Uterus (tissue), 4 donors: ENCODE data around the gene AUP1. TPM values are rescaled to one million over a fixed set of nuclear protein-coding genes. Genes with fewer than 3 reads are reported as not detected.

Experiments used
- DNase-seq, 2 donors: peaks; one replicate each; pipeline ENCODE4 v3.0.0-alpha.2; 2019 to 2020
- H3K27ac ChIP-seq, 2 donors: fragments of 200-600 bp; sonication (generic); 1 replicate in 1 of 2; 2 replicates in 1 of 2; pipeline ENCODE4 v1.5.1; 2016 to 2018
- H3K27me3 ChIP-seq, 2 donors: fragments of 200-600 bp; sonication (generic); one replicate each; pipeline ENCODE4 v1.5.1; 2018 to 2019; ENCODE audit warnings: control low read depth in 1 of 2
- H3K36me3 ChIP-seq, 2 donors: fragments of 200-600 bp; sonication (generic); one replicate each; pipeline ENCODE4 v1.5.1; 2019; ENCODE audit warnings: control low read depth in 1 of 2
- H3K4me1 ChIP-seq, 2 donors: fragments of 200-600 bp; sonication (generic); one replicate each; pipeline ENCODE4 v1.5.1; 2018 to 2019; ENCODE audit warnings: control low read depth in 1 of 2
- H3K4me3 ChIP-seq, 2 donors: fragments of 200-600 bp; sonication (generic); 1 replicate in 1 of 2; 2 replicates in 1 of 2; pipeline ENCODE4 v1.5.1; 2018 to 2019; ENCODE audit warnings: mild to moderate bottlenecking in 1 of 2
- H3K9me3 ChIP-seq, 2 donors: fragments of 200-600 bp; sonication (generic); one replicate each; pipeline ENCODE4 v1.5.1; 2019; ENCODE audit warnings: control low read depth in 1 of 2
- CTCF ChIP-seq, 4 experiments: fragments of 200-600 bp in 2 of 4; fragments of 450-650 bp in 2 of 4; sonication (generic) in 2 of 4; IDR thresholded peaks; one replicate each; pipeline ENCODE4 v1.5.1; 2016 to 2019; ENCODE audit warnings: antibody characterized with exemption in 4 of 4, mild to moderate bottlenecking in 2 of 4, moderate library complexity in 1 of 4
- POLR2A ChIP-seq, 2 donors: fragments of 450-650 bp; IDR thresholded peaks; one replicate each; pipeline ENCODE4 v1.6.1; 2016; ENCODE audit warnings: antibody characterized with exemption in 2 of 2, mild to moderate bottlenecking in 1 of 2, moderate library complexity in 1 of 2
- intact Hi-C: fragments of 100-400 bp; cut with DNase I; formaldehyde crosslinking; loops from one replicate; pipeline ENCODE4 v1.15.1; 2023; ENCODE audit warnings: low total_unique reads
- total RNA-seq, 4 donors: library from RNA; depleted of rRNA in 3 of 4; stranded (reverse); fragments of >200 nt in 3 of 4; gene quantifications; one replicate each; pipeline versions ENCODE4 v1.1.0 to v1.2.4, GENCODE V29; 2014 to 2023
- donor health status: DM: yes; HTN: yes; CAD: no.

The AUP1 gene
- total RNA-seq, 4 donors from 2014 or later: 62.8 to 87.0 (median 70.7) TPM

DNA sequence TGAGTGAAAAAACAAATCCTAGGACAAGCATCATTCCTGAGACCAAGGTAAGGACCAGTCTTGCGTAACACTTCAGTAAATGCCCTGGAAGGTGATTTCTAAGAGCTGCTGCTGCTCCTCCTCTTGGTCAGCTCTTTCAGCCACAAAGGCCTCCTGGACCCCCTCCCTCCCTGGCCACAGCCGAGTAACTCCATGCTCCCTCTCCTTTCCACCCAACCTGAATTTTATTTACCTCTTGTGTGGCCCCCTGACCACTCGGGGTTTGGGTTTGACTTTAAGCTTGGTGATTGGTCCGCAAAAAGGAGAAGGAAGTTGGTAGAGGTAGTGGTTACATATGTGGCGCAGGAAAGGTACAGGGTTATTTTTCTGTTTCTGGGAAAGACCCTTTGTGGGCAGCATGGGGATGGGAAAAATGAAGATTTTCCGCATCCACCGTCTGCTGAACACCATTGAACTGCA is 9.4 kb upstream of the AUP1 start:
- no peak overlapping the region for H3K27ac ChIP-seq
- intact Hi-C loops: no loop called here
- no peaks in the 10 kb centered on the region for H3K36me3 ChIP-seq
- no peak for TF ChIP-seq POLR2A (IDR thresholded peaks at IDR 0.05)
- TF ChIP-seq CTCF (IDR thresholded peaks at IDR 0.05): no peak
- H3K4me1 ChIP-seq: no peaks in the 10 kb centered on the region
- no peak overlapping the region for H3K4me3 ChIP-seq
- H3K27me3 ChIP-seq: no peaks in the 10 kb centered on the region
- no peaks in the 10 kb centered on the region for H3K9me3 ChIP-seq
- no peak for DNase-seq

GRCh38 chr2:74537140-74537539 is 7.6 kb upstream of the AUP1 start:
- no peaks in the 10 kb centered on the region for H3K9me3 ChIP-seq
- TF ChIP-seq POLR2A (IDR thresholded peaks at IDR 0.05): no peak
- no peak for TF ChIP-seq CTCF (IDR thresholded peaks at IDR 0.05)
- H3K27me3 ChIP-seq: no peaks in the 10 kb centered on the region
- intact Hi-C loops: no loop called here
- H3K4me3 ChIP-seq: no peak overlapping the region
- DNase-seq: no peak
- H3K36me3 ChIP-seq: no peaks in the 10 kb centered on the region
- H3K27ac ChIP-seq: no peak overlapping the region
- no peaks in the 10 kb centered on the region for H3K4me1 ChIP-seq

GRCh38 chr2:74536166-74536950 is 6.9 kb upstream of the AUP1 start:
- no peak overlapping the region for H3K4me3 ChIP-seq
- no peaks in the 10 kb centered on the region for H3K36me3 ChIP-seq
- no peaks in the 10 kb centered on the region for H3K9me3 ChIP-seq
- no peaks in the 10 kb centered on the region for H3K27me3 ChIP-seq
- no peak for DNase-seq
- no peak for TF ChIP-seq POLR2A (IDR thresholded peaks at IDR 0.05)
- no peak for TF ChIP-seq CTCF (IDR thresholded peaks at IDR 0.05)
- no peaks in the 10 kb centered on the region for H3K4me1 ChIP-seq
- intact Hi-C loops: no loop called here
- H3K27ac ChIP-seq: no peak overlapping the region

- H3K4me1 ChIP-seq: peaks cover 0 to 4% of the 10 kb centered on the region in 2 donors
- H3K27ac ChIP-seq: no peak overlapping the region
- TF ChIP-seq CTCF (IDR thresholded peaks at IDR 0.05) (no peak), POLR2A (IDR thresholded peaks at IDR 0.05) (no peak)
- H3K36me3 ChIP-seq: no peaks in the 10 kb centered on the region
- no peak overlapping the region for H3K4me3 ChIP-seq
- H3K9me3 ChIP-seq: no peaks in the 10 kb centered on the region
- no peak for DNase-seq
- intact Hi-C loops: no loop called here
- no peaks in the 10 kb centered on the region for H3K27me3 ChIP-seq
These were observed 6.0 kb upstream of the AUP1 start for GRCh38 chr2:74535440-74535965.

- Histone ChIP-seq H3K4me3 (no peak overlapping the region), H3K4me1 (peaks cover 0 to 4% of the 10 kb centered on the region in 2 donors), H3K36me3 (no peaks in the 10 kb centered on the region), H3K27me3 (no peaks in the 10 kb centered on the region), H3K9me3 (no peaks in the 10 kb centered on the region), H3K27ac (no peak overlapping the region)
- TF ChIP-seq CTCF (IDR thresholded peaks at IDR 0.05) (no peak), POLR2A (IDR thresholded peaks at IDR 0.05) (no peak)
- DNase-seq: no peak
- intact Hi-C loops: no loop called here
These were observed 4.9 kb upstream of the AUP1 start for GRCh38 chr2:74534411-74534810.
